ENCODE data around the gene LDB3.
"Not testable (repeated sequence)": the region's sequence is repeated elsewhere in the genome, so short reads cannot be mapped to it uniquely, and the experiment has no call there.

LDB3 gene

GRCh38 chr10:86730227-86730626 lies 61.9 kb downstream of the LDB3 start:
- no peak for DNase-seq (ENCODE audit: low read depth)

DNA sequence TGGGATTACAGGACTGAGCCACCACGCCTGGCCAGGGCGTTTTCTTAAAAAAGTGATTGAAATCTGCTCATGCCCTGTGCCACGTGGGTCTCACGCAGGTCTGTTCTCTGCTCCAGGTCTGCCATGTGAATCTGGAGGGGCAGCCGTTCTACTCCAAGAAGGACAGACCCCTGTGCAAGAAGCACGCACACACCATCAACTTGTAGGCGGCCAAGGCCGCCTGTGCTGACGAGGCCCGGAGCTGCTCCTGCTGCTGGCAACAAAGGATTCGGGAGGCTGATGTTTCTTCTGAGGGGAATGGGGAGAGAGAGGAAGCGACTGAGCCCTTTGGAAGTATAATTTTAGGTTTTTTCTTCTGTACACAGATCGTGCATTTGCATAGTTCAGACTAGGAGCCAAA lies 64.5 kb downstream of the LDB3 start:
- no peak for DNase-seq (ENCODE audit: low read depth)

DNA sequence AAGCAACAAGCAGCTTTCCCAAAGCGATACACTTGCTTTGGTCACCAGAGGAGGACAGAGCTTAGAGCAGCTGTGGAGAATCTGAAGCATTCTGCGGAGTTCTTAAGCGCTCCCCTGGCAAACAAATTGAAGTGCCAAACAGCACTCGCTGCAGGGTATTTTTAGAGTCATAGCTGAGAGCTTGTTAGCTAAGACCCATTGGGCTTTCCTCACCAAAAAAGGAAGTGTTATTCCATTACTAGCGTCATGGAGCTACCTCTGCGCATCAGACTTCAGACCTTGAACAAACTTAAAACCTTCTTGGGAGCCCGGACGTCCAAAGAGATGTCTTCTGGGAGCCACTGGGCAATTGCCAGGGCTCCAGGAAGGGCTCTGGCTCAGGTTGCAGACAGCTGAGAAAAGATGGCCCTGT lies 65.0 kb downstream of the LDB3 start:
- DNase-seq (ENCODE audit: low read depth), result no peak

GRCh38 chr10:86734207-86734988 lies 66.1 kb downstream of the LDB3 start:
- DNase-seq (ENCODE audit: low read depth), result no peak

GRCh38 chr10:86735278-86735677 lies 67.0 kb downstream of the LDB3 start:
- not testable (repeated sequence) for DNase-seq (ENCODE audit: low read depth)

GRCh38 chr10:86742230-86742629 lies 73.9 kb downstream of the LDB3 start:
- no peak for DNase-seq (ENCODE audit: low read depth)

DNA sequence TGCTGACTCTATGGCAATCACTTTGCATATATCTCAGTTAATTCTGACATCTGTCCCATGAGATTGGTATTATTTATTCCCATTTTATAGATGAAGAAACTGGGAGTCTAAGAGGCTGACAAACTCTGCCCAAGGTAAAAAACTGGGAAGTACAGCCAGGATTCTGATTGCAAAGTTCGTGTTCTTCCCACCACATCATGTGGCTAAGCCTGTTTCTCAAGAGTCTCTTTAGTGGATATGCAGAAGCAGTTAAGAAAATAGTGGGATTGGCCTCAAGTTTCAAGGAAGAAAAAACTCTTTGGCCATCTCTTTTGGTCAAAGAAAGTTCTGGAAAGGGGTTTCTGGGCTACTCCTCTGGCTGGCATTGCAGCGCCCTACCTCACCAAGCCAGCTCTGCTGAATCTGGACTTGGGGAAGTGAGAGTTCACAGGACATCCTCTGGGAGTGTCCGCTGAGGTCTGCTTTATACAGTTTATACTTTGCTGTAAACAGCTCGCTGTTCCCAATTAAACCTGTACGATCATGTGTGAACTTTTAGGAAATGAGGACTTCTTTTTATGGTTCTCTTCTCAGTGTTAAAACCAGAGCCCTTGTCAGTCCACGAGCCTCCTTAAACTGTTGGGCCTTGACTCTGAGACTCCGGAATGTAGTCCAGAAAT lies 75.9 kb downstream of the LDB3 start:
- peak; percentile 25 for DNase-seq (ENCODE audit: low read depth)

DNA sequence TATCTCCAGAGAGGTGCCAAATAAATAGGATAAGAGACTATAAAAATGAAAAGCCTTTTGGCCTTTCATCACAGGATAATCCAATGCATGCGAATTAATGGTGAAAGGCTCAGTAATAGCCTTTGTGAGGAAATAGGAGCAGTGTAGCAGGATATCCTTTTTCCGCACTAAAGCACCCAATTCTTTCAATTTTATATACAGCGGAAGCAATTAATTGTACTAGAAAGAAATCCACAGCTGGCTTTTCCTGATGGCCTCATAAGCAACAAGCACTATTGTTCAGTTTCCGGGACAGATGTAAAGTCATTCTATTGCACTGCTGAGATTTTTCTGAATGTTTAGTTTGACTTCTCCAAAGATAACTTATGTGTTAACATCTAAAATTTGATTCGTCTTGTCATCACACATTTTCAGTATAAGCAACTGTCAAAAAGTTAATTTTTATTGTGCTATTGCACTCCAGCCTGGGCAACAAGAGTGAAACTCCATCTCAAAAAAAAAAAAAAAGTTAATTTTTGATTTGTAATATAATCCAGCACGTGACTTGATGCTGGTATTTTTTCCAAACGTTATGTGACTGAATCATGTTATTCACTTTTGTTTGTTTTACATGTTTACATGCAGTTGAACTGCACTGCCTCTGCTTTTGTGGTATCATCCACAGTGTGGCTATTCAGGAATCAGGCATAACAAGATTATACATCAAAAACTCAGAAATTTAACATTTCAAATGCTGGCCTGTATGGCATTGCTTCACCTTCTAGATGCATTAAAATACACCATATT lies 79.7 kb downstream of the LDB3 start:
- peak; percentile 26 for DNase-seq (ENCODE audit: low read depth)

DNA sequence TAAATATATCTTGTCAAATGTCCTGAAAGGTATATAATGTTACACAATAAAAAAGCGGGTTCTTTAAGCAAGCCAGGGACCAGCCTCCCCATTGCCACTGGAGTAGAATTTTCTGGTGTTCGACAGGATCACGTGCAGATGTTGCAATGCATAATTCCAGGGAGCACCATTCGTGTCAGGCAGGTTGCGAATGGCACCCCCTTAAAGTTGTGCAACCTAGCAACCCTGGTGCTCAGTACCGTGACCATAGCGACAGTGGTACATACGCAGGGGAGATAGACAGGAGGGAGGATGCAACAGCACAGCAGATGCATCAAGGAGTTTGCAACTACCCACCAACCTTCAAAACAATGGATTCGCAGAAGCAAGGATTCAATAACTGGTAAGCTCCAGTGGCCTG lies 81.5 kb downstream of the LDB3 start:
- DNase-seq (ENCODE audit: low read depth), result no peak

GRCh38 chr10:86751477-86751876 lies 83.2 kb downstream of the LDB3 start:
- no peak for DNase-seq (ENCODE audit: low read depth)

DNA sequence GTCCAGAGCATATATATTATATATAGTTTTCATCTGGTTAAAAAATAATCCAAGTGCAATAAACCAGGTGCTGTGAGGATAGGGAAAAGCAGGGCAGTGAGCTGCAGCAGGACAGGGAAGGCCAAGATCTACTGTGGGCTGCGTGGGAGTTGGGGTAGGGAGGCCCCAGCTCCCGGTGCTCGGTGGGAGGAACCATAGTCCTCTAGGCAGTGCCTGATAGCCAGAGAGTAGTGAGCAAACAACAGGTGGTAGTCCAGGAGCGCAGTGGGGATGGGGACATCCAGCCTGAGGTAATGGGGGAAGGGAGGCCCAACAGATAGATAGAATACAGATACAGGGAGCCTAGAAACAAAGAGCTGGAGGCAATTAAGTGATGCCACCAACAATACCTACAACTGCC lies 84.0 kb downstream of the LDB3 start:
- DNase-seq (ENCODE audit: low read depth), result no peak

DNA sequence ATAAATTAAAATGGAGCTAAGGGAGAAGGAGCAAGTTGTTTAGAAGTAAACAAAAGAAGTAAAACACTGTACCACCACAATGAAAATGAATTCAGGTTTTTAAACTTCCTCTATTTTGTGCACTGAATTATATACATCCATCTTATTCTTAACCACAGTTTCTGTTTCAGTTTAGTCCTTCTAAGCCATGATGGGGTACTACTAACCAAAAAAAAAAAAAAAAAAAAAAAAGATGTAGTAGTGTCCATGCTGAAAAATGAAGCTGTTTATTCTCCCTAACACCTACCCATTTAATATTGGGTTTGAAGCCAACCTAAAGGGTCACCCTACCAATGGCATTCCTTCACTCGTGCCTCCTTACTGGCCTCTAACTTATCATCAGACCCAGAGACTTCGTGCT lies 84.7 kb downstream of the LDB3 start:
- no peak for DNase-seq (ENCODE audit: low read depth)

DNA sequence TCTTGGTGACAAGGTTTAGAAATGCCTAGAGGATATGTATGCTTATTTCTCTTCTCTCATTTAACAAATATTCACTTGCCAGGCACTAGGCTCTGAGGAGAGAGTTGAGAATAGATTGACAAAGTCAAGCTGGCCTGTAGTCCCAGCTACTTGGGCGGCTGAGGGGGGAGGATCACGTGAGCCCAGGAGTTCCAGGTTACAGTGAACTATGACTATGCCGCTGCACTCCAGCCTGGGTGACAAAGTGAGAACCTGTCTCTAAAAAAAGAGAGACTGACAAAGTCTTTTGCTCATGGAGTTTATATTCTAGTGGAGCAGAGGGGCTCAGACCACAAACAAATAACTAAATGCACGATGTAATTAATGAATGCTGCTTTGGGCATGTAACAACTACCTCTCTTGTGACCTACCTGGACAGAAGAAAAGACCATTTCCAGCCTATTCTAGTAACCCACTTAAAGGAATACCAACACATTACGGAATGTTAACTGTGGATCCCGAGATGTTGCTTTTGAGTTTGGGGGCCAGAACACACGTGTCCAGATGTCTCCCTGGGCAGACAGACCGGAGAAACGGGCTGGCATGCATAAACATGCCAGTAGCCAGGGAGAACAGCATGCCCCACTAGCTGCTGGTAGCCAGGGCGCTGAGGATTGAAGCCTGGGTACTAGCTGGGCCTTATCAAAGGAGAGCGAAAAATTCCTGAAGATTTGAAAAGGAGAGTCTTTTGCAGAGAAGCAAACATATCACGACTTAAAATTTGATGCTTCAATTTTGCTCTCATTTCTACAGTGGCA lies 85.5 kb downstream of the LDB3 start:
- no peak for DNase-seq (ENCODE audit: low read depth)

GRCh38 chr10:86755454-86755739 lies 87.1 kb downstream of the LDB3 start:
- no peak for DNase-seq (ENCODE audit: low read depth)

GRCh38 chr10:86755740-86756510 lies 87.6 kb downstream of the LDB3 start:
- DNase-seq (ENCODE audit: low read depth), result peak; percentile 88

GRCh38 chr10:86756511-86757112 lies 88.3 kb downstream of the LDB3 start, which contains the start of gene BMPR1A:
Gene BMPR1A, plus strand, starts transcription at chr10:86756619. Its CDS starts 119,400 bp downstream, at chr10:86876019.
- no peak for DNase-seq (ENCODE audit: low read depth)

DNA sequence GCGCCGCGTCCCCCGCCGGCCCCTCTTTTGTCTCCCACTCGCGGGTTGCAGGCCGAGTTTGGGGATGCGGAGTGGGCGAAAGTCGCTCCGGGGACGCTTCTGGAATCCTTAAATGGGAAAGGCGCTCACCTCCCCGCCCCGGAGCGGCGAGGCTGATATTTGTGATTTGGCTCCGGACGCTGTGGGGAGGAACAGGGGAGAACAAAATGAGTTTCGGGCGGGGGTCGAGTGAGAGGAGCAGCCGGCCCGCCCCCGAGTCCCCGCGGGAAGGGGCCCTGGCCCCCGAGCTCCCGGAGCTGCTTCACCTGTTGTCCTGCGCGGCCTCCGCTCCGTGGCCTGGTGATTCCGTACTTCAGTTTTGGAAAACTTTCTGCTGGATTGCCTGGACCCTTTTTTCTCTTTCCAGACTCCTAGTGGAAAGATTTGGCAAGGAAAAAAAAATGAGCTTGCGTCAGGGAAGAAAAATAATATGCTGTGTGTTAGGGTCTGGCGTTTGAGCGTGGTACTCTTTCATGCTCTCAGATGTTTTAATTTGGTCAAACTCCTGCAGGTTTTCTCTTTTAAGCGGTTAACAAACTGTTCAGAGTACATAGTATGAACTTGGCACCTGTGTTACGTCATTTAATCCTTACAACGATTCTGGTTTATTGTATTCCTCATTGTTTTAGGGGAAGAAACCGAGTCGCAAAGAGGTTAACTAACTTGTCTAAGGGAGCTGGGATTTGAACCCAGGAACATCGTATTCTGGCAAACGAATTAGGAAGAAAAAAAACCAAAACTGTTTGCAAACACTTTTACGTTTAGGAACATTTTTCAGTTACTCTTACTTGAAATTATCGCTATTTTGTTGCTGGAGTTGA lies 89.0 kb downstream of the LDB3 start:
- DNase-seq (ENCODE audit: low read depth), result peak; percentile 48

GRCh38 chr10:86758189-86759072 lies 90.1 kb downstream of the LDB3 start:
- peak; percentile 34 for DNase-seq (ENCODE audit: low read depth)

GRCh38 chr10:86759073-86759672 lies 90.9 kb downstream of the LDB3 start:
- DNase-seq (ENCODE audit: low read depth), result peak; percentile 41

Data from iris pigment epithelial cell (primary cell).